ENCODE measurements around the gene AOPEP. TPM values are rescaled to one million over a fixed set of nuclear protein-coding genes. Genes with fewer than 3 reads are reported as not detected.

AOPEP gene
- total and polyA plus RNA-seq, 3 donors from 2014 or later = 31.4 to 95.0 (median 80.4) TPM

GRCh38 chr9:94837404-94837803 lies 110.9 kb downstream of the AOPEP start:
- H3K4me1 ChIP-seq = no peaks in the 10 kb centered on the region
- no peak overlapping the region for H3K4me3 ChIP-seq
- no peak for TF ChIP-seq POLR2A (IDR thresholded peaks at IDR 0.05)
- TF ChIP-seq CTCF (IDR thresholded peaks at IDR 0.05) = no peak
- H3K36me3 ChIP-seq (ENCODE audit: low read depth, missing control alignments) = no peaks in the 10 kb centered on the region
- H3K9me3 ChIP-seq = no peaks in the 10 kb centered on the region
- no peak for DNase-seq
- no peaks in the 10 kb centered on the region for H3K27me3 ChIP-seq
- no peak overlapping the region for H3K27ac ChIP-seq
- intact Hi-C loops (cut with DNase I; ENCODE audit: low total_unique reads) = no loop called here
- 76% methylated on average over 5 of the region's 5 CpGs for WGBS, 2 donors

- Histone ChIP-seq H3K9me3 (no peaks in the 10 kb centered on the region), H3K4me3 (no peak overlapping the region), H3K27me3 (no peaks in the 10 kb centered on the region), H3K4me1 (no peaks in the 10 kb centered on the region), H3K36me3 (ENCODE audit: low read depth, missing control alignments) (no peaks in the 10 kb centered on the region), H3K27ac (no peak overlapping the region)
- WGBS, 2 donors = 95 to 96% methylated on average over 1 of the region's 1 CpG
- intact Hi-C loops (cut with DNase I; ENCODE audit: low total_unique reads) = no loop called here
- no peak for DNase-seq
- no peak for TF ChIP-seq CTCF (IDR thresholded peaks at IDR 0.05)
- TF ChIP-seq POLR2A (IDR thresholded peaks at IDR 0.05) = no peak
Measured at GRCh38 chr9:94839398-94839797, 112.9 kb downstream of the AOPEP start.

- H3K27me3 ChIP-seq = no peaks in the 10 kb centered on the region
- no peak for DNase-seq
- no peak overlapping the region for H3K4me3 ChIP-seq
- no peak for TF ChIP-seq POLR2A (IDR thresholded peaks at IDR 0.05)
- TF ChIP-seq CTCF (IDR thresholded peaks at IDR 0.05) = no peak
- H3K27ac ChIP-seq = no peak overlapping the region
- no peaks in the 10 kb centered on the region for H3K9me3 ChIP-seq
- H3K4me1 ChIP-seq = no peaks in the 10 kb centered on the region
- intact Hi-C loops (cut with DNase I; ENCODE audit: low total_unique reads) = no loop called here
- no peaks in the 10 kb centered on the region for H3K36me3 ChIP-seq (ENCODE audit: low read depth, missing control alignments)
Measured at GRCh38 chr9:94840738-94841137, 114.2 kb downstream of the AOPEP start.

GRCh38 chr9:94843134-94843533 lies 116.6 kb downstream of the AOPEP start:
- TF ChIP-seq POLR2A (IDR thresholded peaks at IDR 0.05) (no peak), CTCF (IDR thresholded peaks at IDR 0.05) (no peak)
- intact Hi-C loops (cut with DNase I; ENCODE audit: low total_unique reads) = no loop called here
- Histone ChIP-seq H3K36me3 (ENCODE audit: low read depth, missing control alignments) (no peaks in the 10 kb centered on the region), H3K9me3 (no peaks in the 10 kb centered on the region), H3K27ac (no peak overlapping the region), H3K4me1 (no peaks in the 10 kb centered on the region), H3K4me3 (no peak overlapping the region), H3K27me3 (no peaks in the 10 kb centered on the region)
- WGBS, 2 donors = 86 to 89% methylated on average over 4 of the region's 4 CpGs
- no peak for DNase-seq

GRCh38 chr9:94846739-94847138 lies 120.2 kb downstream of the AOPEP start:
- no peaks in the 10 kb centered on the region for H3K36me3 ChIP-seq (ENCODE audit: low read depth, missing control alignments)
- H3K4me3 ChIP-seq = no peak overlapping the region
- TF ChIP-seq CTCF (IDR thresholded peaks at IDR 0.05) (no peak), POLR2A (IDR thresholded peaks at IDR 0.05) (no peak)
- intact Hi-C loops (cut with DNase I; ENCODE audit: low total_unique reads) = no loop called here
- H3K27me3 ChIP-seq = no peaks in the 10 kb centered on the region
- no peaks in the 10 kb centered on the region for H3K4me1 ChIP-seq
- WGBS, 2 donors = 96 to 100% methylated on average over 3 of the region's 3 CpGs
- H3K27ac ChIP-seq = no peak overlapping the region
- H3K9me3 ChIP-seq = no peaks in the 10 kb centered on the region
- DNase-seq = no peak

Measured in testis (tissue), 3 donors.